ENCODE results near the gene APOL5.

The APOL5 gene

GRCh38 chr22:35708453-35708852 is 9.2 kb upstream of the APOL5 start:
- Histone ChIP-seq H3K27ac (no peak overlapping the region), H3K4me1 (no peaks in the 10 kb centered on the region), H4K20me1 (no peaks in the 10 kb centered on the region), H3K9ac (no peak overlapping the region), H3K36me3 (no peaks in the 10 kb centered on the region), H3K4me3 (no peak overlapping the region), H3K27me3 (no peaks in the 10 kb centered on the region), H3K4me2 (no peak overlapping the region), H3K9me3 (no peaks in the 10 kb centered on the region)
- no peak for TF ChIP-seq Cebpa-rat (IDR thresholded peaks at IDR 0.05)

GRCh38 chr22:35708917-35709316 is 8.8 kb upstream of the APOL5 start:
- Histone ChIP-seq H3K4me2 (no peak overlapping the region), H3K27me3 (no peaks in the 10 kb centered on the region), H3K9ac (no peak overlapping the region), H3K4me3 (no peak overlapping the region), H3K27ac (no peak overlapping the region), H3K4me1 (no peaks in the 10 kb centered on the region), H3K36me3 (no peaks in the 10 kb centered on the region), H3K9me3 (no peaks in the 10 kb centered on the region), H4K20me1 (no peaks in the 10 kb centered on the region)
- TF ChIP-seq Cebpa-rat (IDR thresholded peaks at IDR 0.05) = no peak

GRCh38 chr22:35711336-35711735 is 6.3 kb upstream of the APOL5 start:
- TF ChIP-seq Cebpa-rat (IDR thresholded peaks at IDR 0.05) = no peak
- Histone ChIP-seq H3K4me1 (no peaks in the 10 kb centered on the region), H3K4me2 (no peak overlapping the region), H3K4me3 (no peak overlapping the region), H3K36me3 (no peaks in the 10 kb centered on the region), H3K9me3 (no peaks in the 10 kb centered on the region), H3K27ac (no peak overlapping the region), H4K20me1 (no peaks in the 10 kb centered on the region), H3K27me3 (no peaks in the 10 kb centered on the region), H3K9ac (no peak overlapping the region)

- Histone ChIP-seq H3K4me1 (no peaks in the 10 kb centered on the region), H3K4me2 (no peak overlapping the region), H3K9me3 (no peaks in the 10 kb centered on the region), H3K4me3 (no peak overlapping the region), H3K36me3 (no peaks in the 10 kb centered on the region), H3K9ac (no peak overlapping the region), H4K20me1 (no peaks in the 10 kb centered on the region), H3K27ac (no peak overlapping the region), H3K27me3 (no peaks in the 10 kb centered on the region)
- no peak for TF ChIP-seq Cebpa-rat (IDR thresholded peaks at IDR 0.05)
Measured at GRCh38 chr22:35712672-35713071, 5.0 kb upstream of the APOL5 start.

- no peak overlapping the region for H3K27ac ChIP-seq
- no peak overlapping the region for H3K4me2 ChIP-seq
- H4K20me1 ChIP-seq = no peaks in the 10 kb centered on the region
- no peak for TF ChIP-seq Cebpa-rat (IDR thresholded peaks at IDR 0.05)
- no peaks in the 10 kb centered on the region for H3K4me1 ChIP-seq
- no peaks in the 10 kb centered on the region for H3K36me3 ChIP-seq
- no peaks in the 10 kb centered on the region for H3K27me3 ChIP-seq
- H3K9me3 ChIP-seq = no peaks in the 10 kb centered on the region
- H3K9ac ChIP-seq = no peak overlapping the region
- H3K4me3 ChIP-seq = no peak overlapping the region
Measured at GRCh38 chr22:35719212-35719875, 1.7 kb downstream of the APOL5 start.

GRCh38 chr22:35721960-35722359 is 4.3 kb downstream of the APOL5 start:
- H3K27me3 ChIP-seq = no peaks in the 10 kb centered on the region
- H3K4me3 ChIP-seq = no peak overlapping the region
- H3K4me2 ChIP-seq = no peak overlapping the region
- H4K20me1 ChIP-seq = no peaks in the 10 kb centered on the region
- H3K9me3 ChIP-seq = no peaks in the 10 kb centered on the region
- H3K27ac ChIP-seq = no peak overlapping the region
- H3K36me3 ChIP-seq = no peaks in the 10 kb centered on the region
- no peaks in the 10 kb centered on the region for H3K4me1 ChIP-seq
- no peak for TF ChIP-seq Cebpa-rat (IDR thresholded peaks at IDR 0.05)
- H3K9ac ChIP-seq = no peak overlapping the region

- Histone ChIP-seq H4K20me1 (no peaks in the 10 kb centered on the region), H3K36me3 (no peaks in the 10 kb centered on the region), H3K4me3 (no peak overlapping the region), H3K4me1 (no peaks in the 10 kb centered on the region), H3K27me3 (no peaks in the 10 kb centered on the region), H3K9ac (no peak overlapping the region), H3K4me2 (no peak overlapping the region), H3K27ac (no peak overlapping the region), H3K9me3 (no peaks in the 10 kb centered on the region)
- no peak for TF ChIP-seq Cebpa-rat (IDR thresholded peaks at IDR 0.05)
Measured at GRCh38 chr22:35725521-35725920, 7.8 kb downstream of the APOL5 start.

- Histone ChIP-seq H3K4me3 (no peak overlapping the region), H3K4me2 (no peak overlapping the region), H3K27ac (no peak overlapping the region), H3K36me3 (no peaks in the 10 kb centered on the region), H3K9me3 (no peaks in the 10 kb centered on the region), H3K9ac (no peak overlapping the region), H3K27me3 (no peaks in the 10 kb centered on the region), H4K20me1 (no peaks in the 10 kb centered on the region), H3K4me1 (no peaks in the 10 kb centered on the region)
- no peak for TF ChIP-seq Cebpa-rat (IDR thresholded peaks at IDR 0.05)
Measured at GRCh38 chr22:35726398-35726797, 8.7 kb downstream of the APOL5 start.

- Histone ChIP-seq H3K9ac (no peak overlapping the region), H3K4me1 (no peaks in the 10 kb centered on the region), H3K27ac (no peak overlapping the region), H3K9me3 (no peaks in the 10 kb centered on the region), H4K20me1 (no peaks in the 10 kb centered on the region), H3K4me3 (no peak overlapping the region), H3K4me2 (no peak overlapping the region), H3K27me3 (no peaks in the 10 kb centered on the region), H3K36me3 (no peaks in the 10 kb centered on the region)
- TF ChIP-seq Cebpa-rat (IDR thresholded peaks at IDR 0.05) = no peak
Measured at GRCh38 chr22:35726933-35727332, 9.3 kb downstream of the APOL5 start.

GRCh38 chr22:35727436-35727835 is 9.8 kb downstream of the APOL5 start:
- Histone ChIP-seq H4K20me1 (no peaks in the 10 kb centered on the region), H3K4me3 (no peak overlapping the region), H3K9ac (no peak overlapping the region), H3K27me3 (no peaks in the 10 kb centered on the region), H3K27ac (no peak overlapping the region), H3K4me2 (no peak overlapping the region), H3K9me3 (no peaks in the 10 kb centered on the region), H3K4me1 (no peaks in the 10 kb centered on the region), H3K36me3 (no peaks in the 10 kb centered on the region)
- TF ChIP-seq Cebpa-rat (IDR thresholded peaks at IDR 0.05) = no peak
